GM12891 (cell line): Measurements from ENCODE around the gene ATG5.

Source experiments
- DNase-seq: peaks from one replicate; pipeline ENCODE4 v3.0.0; 2011; ENCODE audit warnings: low spot score; ENCODE audit not compliant: insufficient read length
- FAIRE-seq: peaks from 2 replicates; lab custom pipeline; 2011; peaks lifted over from hg19 to GRCh38; lab: Jason Lieb, UNC
- PAX5 ChIP-seq: IDR thresholded peaks from 2 replicates; pipeline ENCODE4 v1.6.1; 2011; ENCODE audit warnings: low read length, moderate library complexity, mild to moderate bottlenecking; ENCODE audit not compliant: insufficient read depth, severe bottlenecking
- POLR2A ChIP-seq: IDR thresholded peaks from 2 replicates; pipeline ENCODE4 v1.6.1; 2011; ENCODE audit warnings: low read depth, low read length, control low read depth
- POLR2AphosphoS5 ChIP-seq: IDR thresholded peaks from 2 replicates; pipeline ENCODE4 v1.6.1; 2011; ENCODE audit warnings: low read depth, low read length, control low read depth
- POU2F2 ChIP-seq: IDR thresholded peaks from 2 replicates; pipeline ENCODE4 v1.6.1; 2011; ENCODE audit warnings: low read depth, mild to moderate bottlenecking, control low read depth, low read length, moderate library complexity
- SPI1 ChIP-seq: IDR thresholded peaks from 2 replicates; pipeline ENCODE4 v1.6.1; 2011; ENCODE audit warnings: low read depth, low read length, control low read depth
- TAF1 ChIP-seq: IDR thresholded peaks from 2 replicates; pipeline ENCODE4 v1.6.1; 2011; ENCODE audit warnings: low read depth, low read length, control low read depth

Gene ATG5

DNA sequence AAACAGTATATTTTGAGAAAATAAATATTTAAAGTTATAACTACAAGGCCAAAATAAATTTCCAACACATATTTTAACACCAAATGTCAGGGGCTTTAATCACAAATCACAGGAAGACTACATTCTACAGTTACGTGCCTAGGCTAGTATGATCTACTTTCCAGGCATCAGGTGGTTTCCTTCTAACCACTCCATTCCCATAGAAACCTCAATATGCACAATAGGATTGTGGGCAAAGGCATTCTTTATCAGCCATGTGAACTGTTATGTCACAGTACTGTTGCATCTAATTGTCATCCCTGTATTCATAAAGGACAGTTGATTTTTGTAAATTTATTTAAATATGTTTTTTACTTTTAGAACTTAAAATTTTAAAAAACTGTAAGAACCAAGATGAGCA, 32.4 kb downstream of the ATG5 start:
- no peak for DNase-seq
- FAIRE-seq = no peak
- TF ChIP-seq POU2F2 = no peak
- TF ChIP-seq SPI1 = no peak
- TF ChIP-seq POLR2A = no peak
- no peak for TF ChIP-seq POLR2AphosphoS5
- TF ChIP-seq TAF1 = no peak

DNA sequence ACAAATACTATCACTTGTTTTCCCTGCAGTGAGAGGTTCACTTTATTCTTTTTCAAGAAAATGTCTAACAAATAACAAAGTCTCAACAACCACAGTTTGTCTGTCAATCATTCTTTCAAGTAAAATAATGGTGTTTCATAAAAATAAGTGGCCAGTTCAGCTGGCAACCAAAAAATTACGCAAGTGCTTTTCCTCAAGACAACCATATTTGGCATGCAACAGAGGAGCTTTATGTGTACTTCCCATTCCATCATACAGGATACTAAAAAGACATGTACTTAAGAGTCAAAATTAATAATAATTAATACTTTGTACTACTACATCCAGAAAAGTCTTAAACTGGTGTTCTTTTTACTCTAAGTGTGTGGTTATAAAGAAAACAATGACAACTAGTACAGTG, 34.6 kb downstream of the ATG5 start:
- FAIRE-seq = no peak

DNA sequence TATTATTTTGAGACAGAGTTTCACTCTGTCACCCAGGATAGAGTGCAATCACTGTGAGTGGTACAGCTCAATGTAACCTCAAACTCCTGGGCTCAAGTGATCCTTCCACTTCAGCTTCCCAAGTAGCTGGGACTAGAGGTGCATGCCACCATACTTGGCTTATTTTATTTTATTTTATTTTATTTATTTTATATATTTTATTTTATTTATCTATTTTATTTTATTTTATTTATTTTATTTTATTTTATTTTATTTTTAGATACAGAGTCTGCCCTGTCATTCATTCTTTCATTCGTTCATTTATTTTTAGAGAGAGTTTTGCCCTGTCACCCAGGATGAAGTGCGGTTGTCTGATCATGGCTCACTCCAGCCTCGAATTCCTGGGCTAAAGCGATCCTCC, 35.5 kb downstream of the ATG5 start:
- DNase-seq = no peak
- no peak for FAIRE-seq
- no peak for TF ChIP-seq SPI1
- TF ChIP-seq PAX5 = no peak
- no peak for TF ChIP-seq POLR2A
- no peak for TF ChIP-seq POLR2AphosphoS5
- no peak for TF ChIP-seq POU2F2
- no peak for TF ChIP-seq TAF1

More for the DNA sequence above, 34.6 kb downstream of the ATG5 start:
- DNase-seq = no peak
- TF ChIP-seq POLR2A = no peak
- no peak for TF ChIP-seq TAF1
- no peak for TF ChIP-seq POU2F2
- no peak for TF ChIP-seq PAX5
- no peak for TF ChIP-seq SPI1
- no peak for TF ChIP-seq POLR2AphosphoS5

DNA sequence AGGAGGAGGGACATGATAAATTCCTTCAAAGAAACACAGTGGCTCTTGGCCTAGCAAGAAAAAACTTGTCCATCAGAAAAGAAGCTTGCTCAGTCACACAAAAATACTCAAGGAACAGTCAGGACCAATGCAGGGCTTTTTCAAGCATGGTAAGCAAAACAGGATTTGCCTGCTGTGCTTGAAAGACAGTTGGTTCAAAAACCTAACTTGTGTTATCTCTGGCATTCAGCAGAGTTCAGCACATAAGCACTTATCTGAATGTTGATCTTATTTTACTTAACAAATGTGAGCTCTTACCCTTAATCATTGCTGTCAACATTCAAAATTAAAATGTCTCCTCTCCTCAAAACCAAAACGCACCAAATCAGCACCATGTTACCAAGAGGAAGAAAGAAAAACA, 38.3 kb downstream of the ATG5 start:
- TF ChIP-seq POLR2AphosphoS5 (no peak), SPI1 (no peak), TAF1 (no peak), POLR2A (no peak), POU2F2 (no peak), PAX5 (no peak)
- FAIRE-seq = no peak
- DNase-seq = no peak

DNA sequence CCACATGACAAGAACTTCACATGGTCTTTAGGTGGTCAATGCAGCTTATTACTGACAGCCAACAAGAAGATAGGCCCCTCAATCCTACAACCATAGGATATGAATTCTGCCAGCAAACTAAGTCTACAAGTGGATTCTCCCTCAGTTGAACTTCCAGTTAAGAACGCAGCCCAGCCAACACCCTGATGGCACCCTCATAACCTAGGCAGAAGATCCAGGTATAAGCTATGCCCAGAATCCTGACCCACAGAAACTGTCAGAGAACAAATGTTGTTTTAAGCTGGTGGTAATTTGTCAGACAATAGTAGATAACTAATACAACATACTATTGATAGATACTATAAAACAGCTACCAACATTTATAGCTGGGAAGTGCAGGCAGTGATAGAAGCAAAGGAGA, 38.8 kb downstream of the ATG5 start:
- no peak for FAIRE-seq
- TF ChIP-seq PAX5 (no peak), POLR2AphosphoS5 (no peak), SPI1 (no peak), TAF1 (no peak), POLR2A (no peak), POU2F2 (no peak)

DNA sequence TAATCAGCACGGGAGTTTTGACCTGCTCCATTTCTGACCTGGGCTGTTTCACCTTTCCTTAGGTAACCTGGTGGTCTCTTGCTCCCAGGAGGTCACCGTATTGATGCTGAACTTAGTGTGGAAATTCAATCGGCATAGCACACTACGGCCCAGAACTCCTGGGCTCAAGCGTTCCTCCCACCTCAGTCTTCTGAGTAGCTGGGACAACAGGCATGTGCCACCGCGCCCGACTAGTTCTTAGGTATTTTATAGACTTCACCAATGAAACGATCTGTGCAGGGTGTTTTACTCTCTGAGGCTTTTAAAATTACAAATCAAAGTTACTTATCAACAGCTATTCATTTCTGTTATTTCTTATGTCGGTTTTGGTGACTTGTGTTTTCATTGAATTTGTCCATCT, 42.1 kb downstream of the ATG5 start:
- FAIRE-seq (no peak), DNase-seq (no peak)
- TF ChIP-seq POU2F2 (no peak), TAF1 (no peak), PAX5 (no peak), POLR2AphosphoS5 (no peak), SPI1 (no peak), POLR2A (no peak)

More for the DNA sequence above, 38.8 kb downstream of the ATG5 start:
- DNase-seq = no peak

DNA sequence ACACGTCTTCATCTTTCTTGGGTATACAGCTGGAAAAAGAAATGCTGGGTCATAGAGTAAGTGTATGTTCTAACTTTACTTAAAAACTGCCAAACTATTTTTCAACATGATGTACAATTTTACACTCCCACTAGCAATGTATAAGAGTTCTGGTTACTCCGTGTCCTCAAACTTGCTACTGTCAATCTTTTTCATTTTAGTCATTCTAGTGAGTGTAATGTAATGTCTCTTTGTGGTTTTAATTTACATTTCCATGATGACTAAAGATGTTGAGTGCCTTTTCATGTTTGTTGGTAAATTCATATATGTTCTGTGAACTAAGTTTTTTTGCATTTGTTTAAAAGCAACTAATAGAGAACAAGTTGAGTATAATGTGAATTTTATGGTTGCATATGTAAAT, 43.9 kb downstream of the ATG5 start:
- TF ChIP-seq POLR2AphosphoS5 (no peak), POLR2A (no peak), POU2F2 (no peak), SPI1 (no peak), PAX5 (no peak), TAF1 (no peak)
- FAIRE-seq (no peak), DNase-seq (no peak)

DNA sequence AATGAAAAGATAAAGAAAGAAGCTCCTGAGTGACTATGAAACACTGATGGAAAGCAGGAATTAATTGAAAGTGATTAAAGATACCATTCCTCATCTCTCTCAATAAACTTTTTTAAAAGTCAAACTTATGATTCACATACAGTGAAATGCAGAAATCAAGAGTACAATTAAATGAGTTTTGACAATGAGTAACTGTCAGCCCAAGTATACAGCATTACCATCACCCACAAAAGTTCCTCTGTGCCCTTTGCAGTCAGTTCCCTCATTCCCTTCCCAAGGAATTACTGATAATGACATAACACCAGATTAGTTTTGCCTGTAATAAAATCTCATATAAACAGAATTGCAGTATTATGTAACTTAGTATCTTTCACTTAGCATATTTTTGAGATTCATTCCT, 44.5 kb downstream of the ATG5 start:
- no peak for DNase-seq
- no peak for FAIRE-seq
- TF ChIP-seq PAX5 (no peak), SPI1 (no peak), POLR2A (no peak), POLR2AphosphoS5 (no peak), TAF1 (no peak), POU2F2 (no peak)

DNA sequence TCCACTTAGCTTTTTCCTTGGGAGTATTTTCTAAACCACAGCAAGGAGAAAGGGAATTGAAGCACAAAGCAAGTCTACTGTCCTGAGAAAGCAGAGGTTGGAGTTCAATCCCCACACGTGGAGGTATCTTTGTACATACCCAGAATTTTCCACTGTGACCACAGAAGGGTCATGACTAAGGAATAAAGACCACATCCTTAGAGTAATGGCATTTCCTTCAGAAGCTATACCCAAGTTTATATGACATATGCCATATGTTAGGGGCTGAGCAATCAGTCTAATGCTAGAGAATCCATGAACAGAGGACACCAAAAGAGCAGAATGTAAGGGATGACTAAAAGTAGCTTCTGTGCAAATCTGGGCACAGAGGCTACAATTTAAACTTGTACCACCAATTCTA, 46.4 kb downstream of the ATG5 start:
- FAIRE-seq (no peak), DNase-seq (no peak)

DNA sequence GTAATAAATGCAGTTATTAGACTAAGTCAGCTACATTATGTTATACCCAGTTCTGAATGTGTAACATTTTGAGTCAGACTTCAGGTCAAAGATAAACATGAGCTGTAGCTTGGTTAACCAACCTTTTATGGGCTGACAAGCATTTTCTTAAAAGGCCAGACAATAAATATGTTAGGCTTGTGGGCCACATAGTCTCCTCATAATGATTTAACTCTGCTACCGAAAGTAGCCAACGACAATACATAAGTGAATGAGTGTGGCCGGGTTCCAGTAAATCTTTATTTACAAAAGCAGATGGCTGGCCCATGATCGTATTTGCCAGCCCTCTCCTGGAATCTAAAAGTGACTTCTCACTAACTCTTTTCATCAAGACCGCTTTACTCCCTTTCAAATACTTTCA, 49.9 kb downstream of the ATG5 start:
- TF ChIP-seq POU2F2 (no peak), PAX5 (no peak), TAF1 (no peak), POLR2AphosphoS5 (no peak), SPI1 (no peak), POLR2A (no peak)
- DNase-seq (no peak), FAIRE-seq (no peak)

More for the DNA sequence above, 46.4 kb downstream of the ATG5 start:
- TF ChIP-seq PAX5 (no peak), POLR2A (no peak), SPI1 (no peak), TAF1 (no peak), POLR2AphosphoS5 (no peak), POU2F2 (no peak)
